CD4-positive, alpha-beta T cell treated with Interleukin-1 beta for 1 hour (primary cell): Measurements from ENCODE around the gene PSORS1C2.
A peak's percentile ranks its signal among the peaks of the same experiment; 100 is the strongest.

Experiments used
- DNase-seq, 2 donors: peaks; one replicate each; pipeline ENCODE4 v3.0.0-alpha.2; 2020 to 2022

Gene PSORS1C2

GRCh38 chr6:31135710-31136109, 3.2 kb downstream of the PSORS1C2 start:
- DNase-seq, result no peak

DNA sequence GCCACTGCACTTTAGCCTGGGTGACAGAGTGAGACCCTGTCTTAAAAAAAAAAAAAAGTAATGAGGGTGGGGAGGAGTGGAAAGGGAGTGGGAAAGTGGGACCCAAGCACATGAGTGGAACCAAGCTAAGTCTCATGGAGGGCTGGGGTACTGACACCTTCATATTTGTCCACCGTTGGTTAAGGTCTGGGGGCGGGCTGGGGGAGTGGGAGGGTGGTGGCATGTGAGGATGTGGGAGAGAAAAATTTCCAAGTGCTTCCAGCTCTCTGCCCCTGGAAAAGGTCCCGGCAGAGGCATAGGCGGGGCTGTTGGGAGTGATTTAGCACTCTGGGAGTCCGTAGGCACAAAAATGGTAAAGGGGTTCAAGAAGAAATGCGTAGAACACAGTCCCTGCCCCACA, 6.1 kb downstream of the PSORS1C2 start:
- DNase-seq, result no peak

- DNase-seq, result no peak
Measured at GRCh38 chr6:31131595-31131994, 7.3 kb downstream of the PSORS1C2 start.

DNA sequence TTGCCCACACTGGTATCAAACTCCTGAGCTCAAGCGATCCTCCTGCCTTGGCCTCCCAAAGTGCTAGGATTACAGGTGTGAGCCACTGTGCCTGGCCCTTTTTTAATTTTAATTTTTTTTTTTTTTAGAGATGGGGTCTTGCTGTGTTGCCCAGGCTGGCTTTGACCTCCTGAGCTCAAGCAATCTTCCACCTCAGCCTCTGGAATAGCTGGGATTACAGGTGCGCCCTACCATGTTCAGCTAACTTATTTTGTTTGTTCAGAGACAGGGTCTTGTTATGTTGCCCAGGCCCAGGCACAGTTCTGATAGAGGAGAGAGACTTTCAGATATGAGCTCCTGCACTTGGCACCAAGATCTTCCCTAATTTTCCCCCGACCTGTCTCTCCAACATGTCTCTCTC, 8.1 kb downstream of the PSORS1C2 start:
- DNase-seq, result no peak

DNA sequence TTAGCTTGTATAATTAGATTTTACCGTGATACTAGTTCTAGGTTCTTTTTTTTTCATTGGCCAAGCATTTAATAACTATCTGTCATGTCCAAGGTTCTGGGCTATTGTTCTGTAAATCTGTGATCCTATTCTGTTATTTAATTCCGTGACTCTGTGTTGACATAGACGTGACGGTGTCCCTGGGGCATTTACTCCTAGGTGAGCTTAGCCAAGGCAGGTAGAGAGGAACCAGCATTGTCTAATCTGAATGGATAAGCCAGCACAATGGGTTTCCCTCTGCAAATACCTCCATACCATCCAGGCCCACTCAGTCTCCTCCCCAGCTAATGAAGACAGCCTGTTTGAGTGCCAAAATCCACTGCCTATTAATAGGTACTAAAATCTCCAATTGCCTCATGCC, 9.7 kb downstream of the PSORS1C2 start:
- DNase-seq, result no peak

DNA sequence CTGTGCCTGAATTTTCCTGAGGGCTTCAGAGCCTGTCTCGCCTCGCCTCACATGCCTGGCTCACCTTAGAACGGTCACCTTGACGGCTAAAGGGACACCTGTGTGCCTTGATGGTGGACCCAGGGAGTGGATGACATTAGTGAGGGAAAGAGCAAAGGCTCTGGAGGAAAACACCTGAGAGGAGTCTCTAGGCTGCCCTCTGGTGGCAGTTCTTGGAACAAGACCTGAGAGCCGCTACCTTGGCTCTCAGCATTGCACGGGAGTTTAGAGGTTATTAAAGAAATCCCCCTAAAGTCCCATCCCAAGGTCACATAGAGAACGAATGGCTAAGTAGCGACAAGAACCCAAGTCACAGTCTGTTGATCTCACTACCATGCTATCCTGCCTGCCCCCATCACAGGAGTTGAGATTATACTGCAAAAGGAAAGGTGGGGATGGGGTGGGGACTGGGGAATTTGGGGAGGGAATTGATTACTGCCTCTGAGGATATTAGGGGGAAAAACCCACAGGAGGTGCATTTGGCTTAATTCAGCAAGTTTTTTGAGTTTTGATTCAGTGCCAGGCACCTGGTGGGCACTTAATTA, 10.7 kb downstream of the PSORS1C2 start:
- peak; percentile 58 to 73 for DNase-seq

DNA sequence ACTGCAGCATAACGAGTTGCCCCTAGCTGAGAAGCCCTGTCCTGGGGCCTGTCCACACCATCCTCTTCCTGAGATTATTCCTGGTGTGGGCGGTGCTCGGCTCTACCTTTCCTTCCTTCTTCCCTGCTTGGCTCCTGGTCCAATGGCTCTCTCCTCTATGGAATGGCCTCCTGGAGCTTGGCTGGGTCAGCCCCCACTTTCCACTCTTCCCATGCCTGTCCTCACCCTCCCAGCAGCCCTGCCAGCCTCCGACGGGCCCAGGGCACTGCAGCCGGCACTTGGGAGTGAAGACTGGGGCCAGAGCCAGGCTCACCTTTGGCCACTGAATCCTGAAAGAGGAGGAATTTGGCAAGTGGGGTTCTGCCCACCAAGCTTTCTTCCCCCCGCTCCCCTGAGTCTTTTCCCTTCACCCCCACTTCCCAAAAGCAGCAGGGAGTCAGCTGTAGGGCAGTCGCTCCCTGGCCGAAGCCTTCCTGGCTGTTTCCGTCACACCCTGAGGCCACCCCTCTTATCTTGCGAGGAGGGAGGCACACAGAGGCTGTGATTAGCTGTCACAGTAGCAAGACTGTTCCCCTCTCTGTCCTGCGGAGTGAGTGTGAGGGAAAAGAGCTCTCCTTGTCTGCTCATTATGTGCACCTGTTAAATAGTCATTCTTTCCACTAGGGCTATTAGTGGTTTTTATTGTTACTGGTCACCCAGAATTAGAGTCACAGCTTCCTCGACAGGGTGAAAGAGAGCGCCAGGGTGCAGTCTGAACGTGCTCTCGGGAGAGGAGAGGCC, 12.3 kb downstream of the PSORS1C2 start:
- no peak for DNase-seq

DNA sequence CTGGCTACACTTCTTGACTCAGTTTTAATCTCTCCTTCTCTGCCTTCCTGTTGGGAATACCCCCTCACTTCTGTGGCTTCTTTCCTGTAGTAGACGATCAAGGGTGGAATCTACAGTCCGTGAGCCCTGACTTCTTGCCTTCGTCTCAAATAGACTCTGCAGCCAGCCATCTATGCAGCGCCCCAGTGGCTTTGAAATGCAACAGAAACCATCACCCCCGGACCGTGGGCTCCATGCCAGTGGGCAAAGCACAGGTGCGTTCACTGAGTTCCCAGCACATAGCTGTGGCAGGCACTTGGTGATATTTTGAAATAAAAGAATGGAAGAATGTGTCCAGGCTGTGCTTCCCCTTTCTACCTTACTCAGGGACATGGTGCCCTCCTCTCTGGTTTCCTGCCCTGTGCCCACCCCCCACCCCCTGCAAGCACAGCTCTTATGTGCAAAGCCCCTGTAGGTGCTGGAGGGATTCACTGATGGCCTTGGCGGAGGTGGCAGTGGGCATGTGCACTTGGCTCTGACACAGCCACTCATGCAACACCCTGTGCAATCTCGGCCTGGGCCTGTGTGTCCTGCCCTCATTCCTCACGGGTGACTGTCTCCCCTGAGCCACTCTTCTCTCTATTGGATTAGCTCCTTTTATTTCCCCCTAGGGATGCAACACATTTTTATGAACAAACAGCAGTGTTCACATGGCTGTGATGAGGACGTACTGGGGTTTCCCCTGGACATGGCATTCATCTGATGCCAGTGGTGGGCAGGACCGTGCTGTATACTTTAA, 13.1 kb downstream of the PSORS1C2 start:
- DNase-seq, result no peak

- DNase-seq, result no peak
Measured at GRCh38 chr6:31125162-31125561, 13.7 kb downstream of the PSORS1C2 start.

GRCh38 chr6:31122791-31123706, 15.8 kb downstream of the PSORS1C2 start:
- no peak for DNase-seq

DNA sequence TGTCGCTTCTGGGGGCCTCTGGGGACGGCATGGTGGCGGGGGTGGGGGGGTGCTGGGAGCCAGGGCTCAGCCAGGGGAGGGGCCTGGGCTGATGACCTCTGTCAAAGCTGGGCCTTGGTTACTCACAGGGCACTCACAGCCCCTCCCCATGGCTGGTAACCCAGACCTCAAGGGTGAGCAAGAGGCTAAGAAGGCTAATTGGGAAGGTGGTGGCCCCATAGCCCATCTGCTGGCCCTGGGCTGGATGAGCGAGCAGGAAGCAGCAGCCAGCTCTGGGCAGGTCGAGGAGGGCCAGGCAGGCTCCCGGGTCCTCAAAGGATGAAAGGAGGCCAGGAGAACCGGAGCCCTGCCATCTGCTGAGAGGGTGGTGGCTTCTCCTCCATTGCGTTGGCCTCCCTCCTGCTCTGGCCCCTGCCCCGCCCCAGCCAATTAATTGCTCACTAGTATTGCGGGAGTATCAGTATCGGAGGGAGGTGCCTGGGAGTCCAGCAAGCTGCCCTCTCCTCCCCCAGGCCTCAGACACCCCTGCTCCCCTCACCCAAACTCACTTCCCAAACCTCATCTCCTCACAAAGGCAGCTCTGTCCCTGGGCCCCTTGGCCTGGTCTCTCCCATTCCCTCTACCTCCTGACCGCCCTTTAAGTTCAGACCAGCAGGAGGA, 17.6 kb downstream of the PSORS1C2 start:
- DNase-seq, result no peak

- DNase-seq, result no peak
Measured at GRCh38 chr6:31120151-31120915, 18.5 kb downstream of the PSORS1C2 start, which contains the start of gene CDSN. CDSN (minus strand) TSS chr6:31120446; CDS start chr6:31120419, 27 bp downstream.

GRCh38 chr6:31118178-31118577, 20.7 kb downstream of the PSORS1C2 start:
- DNase-seq, result no peak

DNA sequence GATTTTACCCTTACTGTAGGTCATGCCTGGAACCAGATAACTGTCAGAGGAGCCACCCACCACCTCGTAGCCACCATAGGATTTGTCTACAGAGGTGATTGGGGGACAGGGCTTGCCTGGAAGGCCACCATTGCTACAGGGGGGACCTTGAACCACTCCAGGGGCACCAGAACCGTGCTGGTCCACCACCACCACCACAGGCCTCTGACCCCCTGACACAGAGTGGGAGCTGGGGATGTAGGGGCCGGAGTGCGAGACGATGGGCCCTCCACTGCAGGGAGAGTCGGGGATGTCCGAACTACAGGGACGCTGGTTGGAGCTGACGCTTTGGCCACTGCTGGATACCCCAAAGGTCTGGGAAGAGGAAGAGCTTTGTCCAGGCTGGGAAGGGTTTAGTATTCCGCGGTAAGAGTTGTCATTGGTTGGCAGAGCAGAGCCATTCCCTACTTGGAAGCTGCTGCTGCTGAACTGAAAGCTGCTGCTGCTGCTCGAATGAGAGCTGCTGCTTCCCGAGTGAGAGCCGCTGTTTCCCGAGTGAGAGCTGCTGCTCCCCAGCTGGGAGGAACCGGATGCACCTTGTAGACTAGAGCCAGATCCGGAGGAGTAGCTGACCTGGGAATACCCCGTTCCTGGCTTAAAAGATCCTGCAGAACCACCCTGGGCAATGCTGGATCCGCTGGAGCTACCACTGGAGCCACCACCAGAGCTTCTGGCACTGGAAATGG, 22.0 kb downstream of the PSORS1C2 start:
- no peak for DNase-seq

DNA sequence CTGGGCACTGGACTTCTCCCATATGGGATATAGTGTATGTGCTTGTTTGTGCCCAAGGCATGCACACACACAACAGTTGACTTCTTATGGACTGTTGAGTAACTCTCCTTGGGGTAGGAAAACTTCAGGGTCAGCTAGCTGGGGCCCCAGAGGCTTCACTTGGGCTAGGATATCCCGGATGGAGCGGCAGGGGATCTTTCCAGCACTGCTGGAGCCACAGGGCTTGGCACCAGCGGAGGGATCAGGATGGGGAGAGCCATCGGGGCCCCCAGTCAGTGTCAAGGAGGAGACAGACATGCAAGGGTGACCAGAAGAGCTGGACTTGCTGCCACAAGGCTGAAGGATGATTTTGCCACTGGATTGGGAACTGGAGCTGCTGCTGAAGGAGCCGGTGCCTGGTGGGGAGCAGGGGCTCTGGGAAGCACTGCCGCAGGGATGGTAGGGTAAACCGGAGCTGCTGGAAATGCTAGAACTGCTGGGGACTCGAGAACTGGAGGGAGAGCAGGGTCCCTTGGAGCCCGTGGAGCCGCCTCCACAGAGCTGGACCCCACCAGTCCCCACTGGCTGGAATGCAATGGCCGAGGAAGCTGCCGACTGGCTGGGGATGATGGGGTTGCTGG, 22.8 kb downstream of the PSORS1C2 start:
- no peak for DNase-seq

DNA sequence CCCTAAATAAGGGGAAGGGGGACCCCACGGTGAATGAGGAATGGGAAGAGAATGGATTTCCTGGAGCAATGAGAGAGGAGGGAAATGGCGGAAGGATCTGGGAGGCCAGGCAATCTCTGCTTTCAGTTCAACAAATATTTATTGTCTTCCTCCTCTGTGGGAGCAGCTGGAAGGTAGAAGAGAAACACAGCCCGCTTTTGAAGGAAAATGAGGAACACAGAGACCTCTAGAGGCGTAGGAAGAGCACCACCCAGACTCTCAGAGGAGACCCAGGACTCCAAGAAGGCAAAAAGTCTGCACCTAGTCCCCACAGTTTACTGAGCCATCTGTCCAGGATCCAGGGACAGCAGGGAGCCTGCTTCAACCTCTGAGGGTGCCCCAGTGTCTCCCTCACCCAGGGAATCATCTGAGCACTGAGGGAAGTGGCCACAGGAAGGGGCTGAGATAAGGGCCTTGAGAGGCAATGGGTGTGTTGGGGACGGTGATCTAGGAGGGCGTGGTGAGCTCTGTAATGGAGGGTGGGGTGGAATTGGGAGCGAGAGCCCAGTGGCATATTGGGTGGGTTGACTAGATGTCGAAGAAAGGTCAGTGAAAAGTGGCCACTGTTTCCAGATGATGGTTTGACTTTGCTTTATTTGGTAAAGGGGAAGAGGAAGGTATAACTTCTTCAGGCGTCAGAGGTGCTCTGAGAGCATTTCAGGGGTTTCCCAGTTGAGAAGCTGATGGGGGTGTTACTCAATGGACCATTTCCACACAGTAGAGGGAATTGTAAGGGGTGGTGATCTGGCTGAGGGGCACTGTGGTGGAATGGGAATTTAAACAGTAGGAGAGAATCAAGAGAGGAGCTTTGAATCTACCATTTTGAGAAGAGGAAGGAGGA, 23.7 kb downstream of the PSORS1C2 start:
- no peak for DNase-seq

- DNase-seq, result no peak
Measured at GRCh38 chr6:31114541-31114878, 24.4 kb downstream of the PSORS1C2 start, which contains the start of gene PSORS1C1. PSORS1C1 (plus strand) TSS chr6:31114800; CDS start chr6:31129633, 14,833 bp downstream.

GRCh38 chr6:31113861-31114540, 24.9 kb downstream of the PSORS1C2 start:
- no peak for DNase-seq
